ENCODE data around the gene FAM234A.
"Not testable (repeated sequence)": the region's sequence is repeated elsewhere in the genome, so short reads cannot be mapped to it uniquely, and the experiment has no call there.

The FAM234A gene

GRCh38 chr16:262121-262745, 27.6 kb downstream of the FAM234A start:
- DNase-seq (ENCODE audit: insufficient read length, low spot score) (no peak), FAIRE-seq (no peak)
- TF ChIP-seq SPI1 (IDR thresholded peaks at IDR 0.05; ENCODE audit: low read depth, low read length) (no peak), TAF1 (IDR thresholded peaks at IDR 0.05; ENCODE audit: low read depth, low read length) (no peak), POLR2A (IDR thresholded peaks at IDR 0.05; ENCODE audit: low read depth, low read length) (no peak), PAX5 (IDR thresholded peaks at IDR 0.05; ENCODE audit: insufficient read depth, low read length, severe bottlenecking) (no peak), POLR2AphosphoS5 (IDR thresholded peaks at IDR 0.05; ENCODE audit: low read depth, low read length) (no peak), POU2F2 (IDR thresholded peaks at IDR 0.05; ENCODE audit: low read depth, low read length) (no peak)

- no peak for TF ChIP-seq POU2F2 (IDR thresholded peaks at IDR 0.05; ENCODE audit: low read depth, low read length)
- TF ChIP-seq POLR2AphosphoS5 (IDR thresholded peaks at IDR 0.05; ENCODE audit: low read depth, low read length) = no peak
- no peak for TF ChIP-seq TAF1 (IDR thresholded peaks at IDR 0.05; ENCODE audit: low read depth, low read length)
- no peak for TF ChIP-seq SPI1 (IDR thresholded peaks at IDR 0.05; ENCODE audit: low read depth, low read length)
- no peak for FAIRE-seq
Measured at GRCh38 chr16:263182-263774, 28.7 kb downstream of the FAM234A start.

DNA sequence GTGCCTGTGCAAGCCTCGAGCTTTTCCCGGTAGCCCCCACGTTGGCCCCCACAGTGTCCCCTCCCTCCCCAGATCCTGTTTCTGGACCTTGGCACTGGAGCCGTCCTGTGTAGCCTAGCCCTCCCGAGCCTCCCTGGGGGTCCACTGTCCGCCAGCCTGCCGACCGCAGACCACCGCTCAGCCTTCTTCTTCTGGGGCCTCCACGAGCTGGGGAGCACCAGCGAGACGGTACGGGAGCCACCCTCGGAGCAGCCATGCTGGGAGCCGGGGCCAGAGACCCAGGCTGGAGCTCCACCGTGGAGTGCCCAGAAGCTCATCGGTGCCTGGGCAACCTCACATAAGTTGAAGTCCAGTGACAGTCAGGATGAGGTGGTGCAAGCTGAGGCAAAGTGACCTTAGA, 29.3 kb downstream of the FAM234A start:
- FAIRE-seq (no peak), DNase-seq (ENCODE audit: insufficient read length, low spot score) (no peak)
- TF ChIP-seq PAX5 (IDR thresholded peaks at IDR 0.05; ENCODE audit: insufficient read depth, low read length, severe bottlenecking) (no peak), POLR2A (IDR thresholded peaks at IDR 0.05; ENCODE audit: low read depth, low read length) (no peak), SPI1 (IDR thresholded peaks at IDR 0.05; ENCODE audit: low read depth, low read length) (no peak), POLR2AphosphoS5 (IDR thresholded peaks at IDR 0.05; ENCODE audit: low read depth, low read length) (no peak), POU2F2 (IDR thresholded peaks at IDR 0.05; ENCODE audit: low read depth, low read length) (no peak), TAF1 (IDR thresholded peaks at IDR 0.05; ENCODE audit: low read depth, low read length) (no peak)

More at GRCh38 chr16:263182-263774, 28.7 kb downstream of the FAM234A start:
- no peak for DNase-seq (ENCODE audit: insufficient read length, low spot score)

DNA sequence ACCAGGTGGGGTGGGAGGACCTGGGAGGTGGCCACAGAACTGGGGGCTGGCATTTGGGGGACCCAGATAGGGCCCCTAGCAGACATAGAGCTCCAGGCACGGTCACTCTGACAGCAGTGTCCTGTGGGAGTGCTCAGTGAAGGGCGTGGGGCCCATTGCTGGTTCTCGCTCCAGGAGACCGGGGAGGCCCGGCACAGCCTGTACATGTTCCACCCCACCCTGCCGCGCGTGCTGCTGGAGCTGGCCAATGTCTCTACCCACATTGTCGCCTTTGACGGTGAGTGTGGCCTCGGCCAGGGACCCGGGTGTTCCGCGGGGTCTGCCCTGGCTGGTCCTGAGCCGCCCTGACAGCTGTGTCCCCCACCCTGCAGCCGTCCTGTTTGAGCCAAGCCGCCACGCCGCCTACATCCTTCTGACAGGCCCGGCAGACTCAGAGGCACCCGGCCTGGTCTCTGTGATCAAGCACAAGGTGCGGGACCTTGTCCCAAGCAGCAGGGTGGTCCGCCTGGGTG, 29.9 kb downstream of the FAM234A start:
- TF ChIP-seq SPI1 (IDR thresholded peaks at IDR 0.05; ENCODE audit: low read depth, low read length) = no peak
- no peak for TF ChIP-seq POLR2A (IDR thresholded peaks at IDR 0.05; ENCODE audit: low read depth, low read length)
- TF ChIP-seq PAX5 (IDR thresholded peaks at IDR 0.05; ENCODE audit: insufficient read depth, low read length, severe bottlenecking) = no peak
- no peak for TF ChIP-seq POU2F2 (IDR thresholded peaks at IDR 0.05; ENCODE audit: low read depth, low read length)
- TF ChIP-seq TAF1 (IDR thresholded peaks at IDR 0.05; ENCODE audit: low read depth, low read length) = no peak
- TF ChIP-seq POLR2AphosphoS5 (IDR thresholded peaks at IDR 0.05; ENCODE audit: low read depth, low read length) = no peak
- FAIRE-seq = no peak
- DNase-seq (ENCODE audit: insufficient read length, low spot score) = no peak

GRCh38 chr16:265002-265529, 30.4 kb downstream of the FAM234A start:
- no peak for DNase-seq (ENCODE audit: insufficient read length, low spot score)
- FAIRE-seq = no peak
- no peak for TF ChIP-seq TAF1 (IDR thresholded peaks at IDR 0.05; ENCODE audit: low read depth, low read length)
- no peak for TF ChIP-seq SPI1 (IDR thresholded peaks at IDR 0.05; ENCODE audit: low read depth, low read length)
- no peak for TF ChIP-seq POU2F2 (IDR thresholded peaks at IDR 0.05; ENCODE audit: low read depth, low read length)
- TF ChIP-seq POLR2AphosphoS5 (IDR thresholded peaks at IDR 0.05; ENCODE audit: low read depth, low read length) = no peak
- no peak for TF ChIP-seq PAX5 (IDR thresholded peaks at IDR 0.05; ENCODE audit: insufficient read depth, low read length, severe bottlenecking)
- no peak for TF ChIP-seq POLR2A (IDR thresholded peaks at IDR 0.05; ENCODE audit: low read depth, low read length)

DNA sequence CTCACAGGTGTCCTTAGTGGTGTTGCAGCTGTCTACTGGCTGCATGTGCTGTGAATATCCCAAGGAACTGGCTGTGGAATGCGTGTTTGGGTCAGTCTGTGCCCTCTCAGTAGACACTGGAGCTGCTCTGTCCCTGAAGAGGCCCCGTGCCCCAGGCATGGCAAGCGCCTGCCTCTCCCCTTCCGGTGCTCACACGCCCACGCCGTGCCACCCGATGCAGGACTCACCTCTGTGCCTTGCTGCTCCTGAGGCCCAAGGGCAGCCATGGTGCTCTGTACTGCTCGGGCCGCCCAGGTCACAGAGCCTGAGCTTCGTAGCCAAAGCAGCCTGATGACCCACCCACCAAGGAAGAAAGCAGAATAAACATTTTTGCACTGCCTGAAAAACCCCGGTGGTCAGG, 31.1 kb downstream of the FAM234A start:
- no peak for TF ChIP-seq POLR2A (IDR thresholded peaks at IDR 0.05; ENCODE audit: low read depth, low read length)
- no peak for TF ChIP-seq TAF1 (IDR thresholded peaks at IDR 0.05; ENCODE audit: low read depth, low read length)
- TF ChIP-seq PAX5 (IDR thresholded peaks at IDR 0.05; ENCODE audit: insufficient read depth, low read length, severe bottlenecking) = no peak
- TF ChIP-seq POU2F2 (IDR thresholded peaks at IDR 0.05; ENCODE audit: low read depth, low read length) = no peak
- no peak for DNase-seq (ENCODE audit: insufficient read length, low spot score)
- no peak for FAIRE-seq

- no peak for TF ChIP-seq POLR2A (IDR thresholded peaks at IDR 0.05; ENCODE audit: low read depth, low read length)
- FAIRE-seq = no peak
- DNase-seq (ENCODE audit: insufficient read length, low spot score) = no peak
Measured at GRCh38 chr16:266258-267164, 31.9 kb downstream of the FAM234A start.

DNA sequence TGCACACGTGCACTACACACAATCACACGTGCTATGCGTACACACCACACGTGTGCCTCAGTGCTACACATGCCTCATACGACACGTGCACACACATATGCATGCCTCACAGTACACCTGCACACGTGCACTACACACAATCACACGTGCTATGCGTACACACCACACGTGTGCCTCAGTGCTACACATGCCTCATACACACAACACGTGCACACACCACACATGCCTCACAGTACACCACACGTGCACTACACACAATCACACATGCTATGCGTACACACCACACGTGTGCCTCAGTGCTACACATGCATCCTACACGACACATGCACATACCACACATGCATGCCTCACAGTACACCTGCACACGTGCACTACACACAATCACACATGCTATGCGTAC, 32.9 kb downstream of the FAM234A start:
- FAIRE-seq = peak; percentile 99
- DNase-seq (ENCODE audit: insufficient read length, low spot score) = not testable (repeated sequence)

- DNase-seq (ENCODE audit: insufficient read length, low spot score) (no peak), FAIRE-seq (no peak)
- TF ChIP-seq POLR2AphosphoS5 (IDR thresholded peaks at IDR 0.05; ENCODE audit: low read depth, low read length) = no peak
- TF ChIP-seq POU2F2 (IDR thresholded peaks at IDR 0.05; ENCODE audit: low read depth, low read length) = no peak
- no peak for TF ChIP-seq SPI1 (IDR thresholded peaks at IDR 0.05; ENCODE audit: low read depth, low read length)
- no peak for TF ChIP-seq TAF1 (IDR thresholded peaks at IDR 0.05; ENCODE audit: low read depth, low read length)
- TF ChIP-seq POLR2A (IDR thresholded peaks at IDR 0.05; ENCODE audit: low read depth, low read length) = no peak
- no peak for TF ChIP-seq PAX5 (IDR thresholded peaks at IDR 0.05; ENCODE audit: insufficient read depth, low read length, severe bottlenecking)
Measured at GRCh38 chr16:268141-269053, 33.8 kb downstream of the FAM234A start.

Measured in GM12891 (cell line).